ENCODE measurements around the gene SLFN12L.
"Not testable (repeated sequence)": the region's sequence is repeated elsewhere in the genome, so short reads cannot be mapped to it uniquely, and the experiment has no call there.

The SLFN12L gene

DNA sequence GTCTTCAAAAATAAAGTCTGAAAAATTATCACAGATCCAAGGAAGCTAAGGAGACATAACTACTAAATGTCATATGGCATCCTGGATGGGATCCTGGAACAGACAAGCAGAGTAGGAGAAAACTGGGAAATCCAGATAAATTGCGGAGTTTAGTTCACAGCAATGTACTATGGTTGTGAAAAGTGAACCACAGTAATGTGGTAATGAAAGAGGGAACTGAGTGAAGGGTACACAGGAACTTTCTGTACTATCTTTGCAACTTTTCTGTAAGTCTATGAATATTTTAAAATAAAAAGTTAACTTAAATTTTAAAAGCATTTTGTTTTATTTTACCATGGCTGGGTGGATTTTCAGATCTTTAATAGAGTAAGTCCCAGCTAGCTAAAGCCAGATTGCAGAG is 16.3 kb downstream of the SLFN12L start:
- Histone ChIP-seq H3K18ac (ENCODE audit: low read length) (no peak overlapping the region), H2AK5ac (ENCODE audit: low read length) (no peak overlapping the region), H3K79me1 (ENCODE audit: low read length) (no peaks in the 10 kb centered on the region), H3K23ac (ENCODE audit: low read length) (no peak overlapping the region), H3K27ac (ENCODE audit: low read depth, low read length) (no peak overlapping the region), H4K8ac (ENCODE audit: low read depth, low read length) (no peak overlapping the region), H3K9ac (ENCODE audit: low read length) (no peak overlapping the region), H3K27me3 (ENCODE audit: insufficient read depth, low read length, poor library complexity) (peaks cover 2% of the 10 kb centered on the region), H2BK15ac (replicated peaks; ENCODE audit: low read depth) (no peak overlapping the region), H4K5ac (ENCODE audit: low read length) (no peak overlapping the region), H3K4me3 (ENCODE audit: low read length) (no peak overlapping the region), H2BK5ac (ENCODE audit: low read length) (no peak overlapping the region), H3K4me1 (ENCODE audit: control insufficient read depth, low read depth, low read length) (no peaks in the 10 kb centered on the region), H3K79me2 (ENCODE audit: control insufficient read depth, insufficient read depth, low read length) (no peaks in the 10 kb centered on the region), H2BK120ac (ENCODE audit: low read depth, low read length) (no peak overlapping the region), H3K4me2 (ENCODE audit: low read length) (no peak overlapping the region), H3K4ac (ENCODE audit: low read depth, low read length) (no peak overlapping the region), H3K56ac (ENCODE audit: low read length) (no peak overlapping the region), H3K36me3 (ENCODE audit: control insufficient read depth, insufficient read depth, low read length) (no peaks in the 10 kb centered on the region)
- WGBS (ENCODE audit: extremely low coverage, insufficient coverage, low lambda C conversion rate) = no CpG with 5 or more reads among the region's 1 CpG
- no peak for DNase-seq

DNA sequence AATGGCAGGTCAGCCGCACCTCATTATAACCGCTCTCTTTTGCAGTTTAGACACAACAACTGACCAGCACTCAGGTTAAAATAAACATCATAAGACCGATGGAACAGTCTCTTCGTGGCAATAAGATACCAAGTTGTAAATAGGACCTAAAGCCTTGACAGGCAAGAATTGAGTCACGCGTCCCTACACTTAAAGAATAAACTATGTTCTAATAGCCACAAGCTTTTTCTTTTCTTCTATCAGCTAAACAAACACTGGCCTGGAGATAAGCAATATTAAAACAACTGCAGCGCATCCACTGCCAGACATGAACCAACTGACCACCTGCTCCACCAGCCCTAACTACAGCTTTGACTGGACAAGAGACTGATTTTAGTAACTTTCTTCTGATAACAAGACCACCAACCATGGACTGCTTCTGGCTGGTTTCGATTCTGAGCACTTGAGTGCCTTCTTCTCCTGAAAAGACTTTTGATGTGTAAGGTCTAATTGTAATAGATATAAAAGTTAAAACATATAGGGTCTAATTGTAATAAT is 17.5 kb downstream of the SLFN12L start:
- no peaks in the 10 kb centered on the region for H3K79me2 ChIP-seq (ENCODE audit: control insufficient read depth, insufficient read depth, low read length)
- no peak overlapping the region for H4K8ac ChIP-seq (ENCODE audit: low read depth, low read length)

DNA sequence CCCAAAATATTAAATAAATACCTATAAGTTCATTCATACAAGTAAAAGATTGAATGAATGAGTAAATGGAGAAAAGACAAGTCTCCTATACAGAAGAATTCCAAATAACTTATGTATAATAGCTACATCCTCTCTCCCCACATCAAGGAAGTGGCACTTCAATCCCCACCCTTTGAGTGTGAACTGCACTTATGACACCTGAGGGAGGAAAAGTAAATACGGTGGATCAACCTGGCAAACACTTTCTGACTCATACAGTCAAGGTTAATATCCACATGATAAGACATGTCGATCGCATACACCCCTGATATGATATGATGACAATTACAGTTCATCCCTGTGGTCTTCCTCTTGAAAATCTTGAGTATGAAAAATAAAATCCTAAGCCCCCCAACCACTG is 18.0 kb downstream of the SLFN12L start:
- no peak overlapping the region for H2BK120ac ChIP-seq (ENCODE audit: low read depth, low read length)
- peaks cover 2% of the 10 kb centered on the region for H3K27me3 ChIP-seq (ENCODE audit: insufficient read depth, low read length, poor library complexity)
- H3K18ac ChIP-seq (ENCODE audit: low read length) = no peak overlapping the region
- no peak overlapping the region for H2BK15ac ChIP-seq (replicated peaks; ENCODE audit: low read depth)
- H3K27ac ChIP-seq (ENCODE audit: low read depth, low read length) = no peak overlapping the region
- H4K8ac ChIP-seq (ENCODE audit: low read depth, low read length) = no peak overlapping the region
- H2BK5ac ChIP-seq (ENCODE audit: low read length) = no peak overlapping the region
- WGBS (ENCODE audit: extremely low coverage, insufficient coverage, low lambda C conversion rate) = no CpG with 5 or more reads among the region's 3 CpGs
- no peak overlapping the region for H3K4me2 ChIP-seq (ENCODE audit: low read length)
- no peaks in the 10 kb centered on the region for H3K4me1 ChIP-seq (ENCODE audit: control insufficient read depth, low read depth, low read length)
- H3K36me3 ChIP-seq (ENCODE audit: control insufficient read depth, insufficient read depth, low read length) = no peaks in the 10 kb centered on the region
- no peak overlapping the region for H3K23ac ChIP-seq (ENCODE audit: low read length)
- no peak overlapping the region for H3K4ac ChIP-seq (ENCODE audit: low read depth, low read length)
- H3K56ac ChIP-seq (ENCODE audit: low read length) = no peak overlapping the region
- no peak overlapping the region for H2AK5ac ChIP-seq (ENCODE audit: low read length)
- no peak overlapping the region for H3K9ac ChIP-seq (ENCODE audit: low read length)
- DNase-seq = no peak
- no peaks in the 10 kb centered on the region for H3K79me1 ChIP-seq (ENCODE audit: low read length)
- H3K79me2 ChIP-seq (ENCODE audit: control insufficient read depth, insufficient read depth, low read length) = no peaks in the 10 kb centered on the region
- no peak overlapping the region for H4K5ac ChIP-seq (ENCODE audit: low read length)
- no peak overlapping the region for H3K4me3 ChIP-seq (ENCODE audit: low read length)

More for the DNA sequence above, 17.5 kb downstream of the SLFN12L start:
- no peaks in the 10 kb centered on the region for H3K36me3 ChIP-seq (ENCODE audit: control insufficient read depth, insufficient read depth, low read length)
- H2BK120ac ChIP-seq (ENCODE audit: low read depth, low read length) = no peak overlapping the region
- no peak overlapping the region for H3K27ac ChIP-seq (ENCODE audit: low read depth, low read length)
- peaks cover 2% of the 10 kb centered on the region for H3K27me3 ChIP-seq (ENCODE audit: insufficient read depth, low read length, poor library complexity)
- H2BK15ac ChIP-seq (replicated peaks; ENCODE audit: low read depth) = no peak overlapping the region
- DNase-seq = no peak
- WGBS (ENCODE audit: extremely low coverage, insufficient coverage, low lambda C conversion rate) = no CpG with 5 or more reads among the region's 8 CpGs
- H3K18ac ChIP-seq (ENCODE audit: low read length) = no peak overlapping the region
- H3K4me1 ChIP-seq (ENCODE audit: control insufficient read depth, low read depth, low read length) = no peaks in the 10 kb centered on the region
- no peak overlapping the region for H3K4me2 ChIP-seq (ENCODE audit: low read length)
- H3K9ac ChIP-seq (ENCODE audit: low read length) = no peak overlapping the region
- H3K4ac ChIP-seq (ENCODE audit: low read depth, low read length) = no peak overlapping the region
- no peaks in the 10 kb centered on the region for H3K79me1 ChIP-seq (ENCODE audit: low read length)
- H2BK5ac ChIP-seq (ENCODE audit: low read length) = no peak overlapping the region
- no peak overlapping the region for H3K56ac ChIP-seq (ENCODE audit: low read length)
- no peak overlapping the region for H4K5ac ChIP-seq (ENCODE audit: low read length)
- H3K23ac ChIP-seq (ENCODE audit: low read length) = no peak overlapping the region
- no peak overlapping the region for H2AK5ac ChIP-seq (ENCODE audit: low read length)
- no peak overlapping the region for H3K4me3 ChIP-seq (ENCODE audit: low read length)

DNA sequence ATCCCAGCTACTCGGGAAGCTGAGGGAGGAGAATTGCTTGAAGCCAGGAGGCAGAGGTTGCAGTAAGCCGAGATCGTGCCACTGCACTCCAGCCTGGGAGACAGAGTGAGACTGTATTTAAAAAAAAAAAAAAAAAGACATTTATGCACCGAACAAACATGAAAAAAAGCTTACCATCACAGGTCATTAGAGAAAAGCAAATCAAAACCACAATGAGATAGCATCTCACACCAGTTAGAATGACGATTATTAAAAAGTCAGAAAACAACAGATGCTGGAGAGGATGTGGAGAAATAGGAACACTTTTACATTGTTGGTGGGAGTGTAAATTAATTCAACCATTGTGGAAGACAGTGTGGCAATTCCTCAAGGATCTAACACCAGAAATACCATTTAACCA is 19.0 kb downstream of the SLFN12L start:
- not testable (repeated sequence) for H3K4ac ChIP-seq (ENCODE audit: low read depth, low read length); H3K23ac ChIP-seq (ENCODE audit: low read length); H2BK15ac ChIP-seq (replicated peaks; ENCODE audit: low read depth); H2BK120ac ChIP-seq (ENCODE audit: low read depth, low read length); H3K18ac ChIP-seq (ENCODE audit: low read length); H3K36me3 ChIP-seq (ENCODE audit: control insufficient read depth, insufficient read depth, low read length); H3K4me2 ChIP-seq (ENCODE audit: low read length); H3K4me1 ChIP-seq (ENCODE audit: control insufficient read depth, low read depth, low read length); H2AK5ac ChIP-seq (ENCODE audit: low read length); H4K5ac ChIP-seq (ENCODE audit: low read length); DNase-seq; H3K4me3 ChIP-seq (ENCODE audit: low read length); H2BK5ac ChIP-seq (ENCODE audit: low read length); H3K56ac ChIP-seq (ENCODE audit: low read length); H4K8ac ChIP-seq (ENCODE audit: low read depth, low read length); H3K79me1 ChIP-seq (ENCODE audit: low read length); H3K79me2 ChIP-seq (ENCODE audit: control insufficient read depth, insufficient read depth, low read length); H3K9ac ChIP-seq (ENCODE audit: low read length); H3K27me3 ChIP-seq (ENCODE audit: insufficient read depth, low read length, poor library complexity); H3K27ac ChIP-seq (ENCODE audit: low read depth, low read length)
- no CpG with 5 or more reads among the region's 5 CpGs for WGBS (ENCODE audit: extremely low coverage, insufficient coverage, low lambda C conversion rate)

DNA sequence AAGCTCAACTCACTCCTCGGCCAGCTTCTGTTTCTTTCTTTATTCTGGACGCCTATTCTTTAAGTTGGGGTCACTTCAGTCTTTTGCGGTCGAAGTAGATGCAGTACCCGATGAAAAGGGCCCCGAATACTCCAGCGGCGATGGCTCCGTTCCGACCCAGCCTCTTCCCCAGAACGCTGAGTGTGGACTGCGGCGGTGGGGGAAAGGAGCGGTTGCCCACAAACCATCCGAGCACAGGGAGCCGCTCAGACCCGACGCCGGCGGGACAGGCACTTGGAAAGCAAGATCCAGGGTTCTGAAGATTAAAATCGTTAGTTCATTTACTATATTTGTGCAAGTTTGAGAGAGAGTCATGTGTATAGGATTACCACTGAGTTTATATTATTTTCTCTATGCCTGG is 22.5 kb downstream of the SLFN12L start:
- DNase-seq = no peak
- H3K56ac ChIP-seq (ENCODE audit: low read length) = no peak overlapping the region
- no peak overlapping the region for H4K8ac ChIP-seq (ENCODE audit: low read depth, low read length)
- no peak overlapping the region for H3K27ac ChIP-seq (ENCODE audit: low read depth, low read length)
- H2BK5ac ChIP-seq (ENCODE audit: low read length) = no peak overlapping the region
- H3K4me1 ChIP-seq (ENCODE audit: control insufficient read depth, low read depth, low read length) = no peaks in the 10 kb centered on the region
- no peak overlapping the region for H3K4me3 ChIP-seq (ENCODE audit: low read length)
- H2BK120ac ChIP-seq (ENCODE audit: low read depth, low read length) = no peak overlapping the region
- H3K23ac ChIP-seq (ENCODE audit: low read length) = no peak overlapping the region
- no CpG with 5 or more reads among the region's 21 CpGs for WGBS (ENCODE audit: extremely low coverage, insufficient coverage, low lambda C conversion rate)
- H3K79me1 ChIP-seq (ENCODE audit: low read length) = no peaks in the 10 kb centered on the region
- peaks cover 2% of the 10 kb centered on the region for H3K27me3 ChIP-seq (ENCODE audit: insufficient read depth, low read length, poor library complexity)
- no peak overlapping the region for H3K4ac ChIP-seq (ENCODE audit: low read depth, low read length)
- H2AK5ac ChIP-seq (ENCODE audit: low read length) = no peak overlapping the region
- H3K79me2 ChIP-seq (ENCODE audit: control insufficient read depth, insufficient read depth, low read length) = no peaks in the 10 kb centered on the region
- no peak overlapping the region for H2BK15ac ChIP-seq (replicated peaks; ENCODE audit: low read depth)
- H3K4me2 ChIP-seq (ENCODE audit: low read length) = no peak overlapping the region
- H3K9ac ChIP-seq (ENCODE audit: low read length) = no peak overlapping the region
- H3K36me3 ChIP-seq (ENCODE audit: control insufficient read depth, insufficient read depth, low read length) = no peaks in the 10 kb centered on the region
- H3K18ac ChIP-seq (ENCODE audit: low read length) = no peak overlapping the region
- no peak overlapping the region for H4K5ac ChIP-seq (ENCODE audit: low read length)

DNA sequence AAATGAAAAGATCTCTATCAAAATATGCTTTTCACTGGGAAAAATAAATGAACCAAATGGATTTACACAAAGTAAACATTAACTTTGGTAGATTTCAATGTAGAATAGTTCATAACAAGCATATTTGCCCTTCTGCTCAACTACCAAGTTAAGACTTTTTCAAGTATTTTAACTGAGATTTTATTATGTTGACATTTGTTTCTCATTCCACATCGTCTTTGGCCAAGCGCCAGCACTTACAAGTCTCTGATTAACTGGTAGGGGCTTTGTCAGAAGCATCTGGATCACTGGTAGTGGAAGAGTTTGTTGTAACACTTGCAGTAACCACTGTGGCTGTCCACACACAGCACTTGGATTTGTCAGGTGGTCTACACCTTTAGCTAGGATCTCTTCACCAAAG is 22.9 kb downstream of the SLFN12L start:
- peaks cover 1% of the 10 kb centered on the region for H3K27me3 ChIP-seq (ENCODE audit: insufficient read depth, low read length, poor library complexity)
- no peak overlapping the region for H2BK5ac ChIP-seq (ENCODE audit: low read length)
- H3K23ac ChIP-seq (ENCODE audit: low read length) = no peak overlapping the region
- no peak overlapping the region for H3K9ac ChIP-seq (ENCODE audit: low read length)
- no peak overlapping the region for H3K18ac ChIP-seq (ENCODE audit: low read length)
- no peaks in the 10 kb centered on the region for H3K79me2 ChIP-seq (ENCODE audit: control insufficient read depth, insufficient read depth, low read length)
- no CpG with 5 or more reads among the region's 2 CpGs for WGBS (ENCODE audit: extremely low coverage, insufficient coverage, low lambda C conversion rate)
- no peak overlapping the region for H2BK120ac ChIP-seq (ENCODE audit: low read depth, low read length)
- no peak overlapping the region for H3K56ac ChIP-seq (ENCODE audit: low read length)
- H4K5ac ChIP-seq (ENCODE audit: low read length) = no peak overlapping the region
- no peak overlapping the region for H2BK15ac ChIP-seq (replicated peaks; ENCODE audit: low read depth)
- no peak overlapping the region for H4K8ac ChIP-seq (ENCODE audit: low read depth, low read length)
- no peak overlapping the region for H3K4me2 ChIP-seq (ENCODE audit: low read length)
- H3K4me3 ChIP-seq (ENCODE audit: low read length) = no peak overlapping the region
- no peaks in the 10 kb centered on the region for H3K4me1 ChIP-seq (ENCODE audit: control insufficient read depth, low read depth, low read length)
- H2AK5ac ChIP-seq (ENCODE audit: low read length) = no peak overlapping the region
- no peak for DNase-seq
- no peak overlapping the region for H3K27ac ChIP-seq (ENCODE audit: low read depth, low read length)
- H3K36me3 ChIP-seq (ENCODE audit: control insufficient read depth, insufficient read depth, low read length) = no peaks in the 10 kb centered on the region
- H3K79me1 ChIP-seq (ENCODE audit: low read length) = no peaks in the 10 kb centered on the region
- no peak overlapping the region for H3K4ac ChIP-seq (ENCODE audit: low read depth, low read length)

All from mesendoderm (in vitro differentiated cells).